GM21786 (cell line): ENCODE data around the gene EP300.
"Not testable (repeated sequence)": the region's sequence is repeated elsewhere in the genome, so short reads cannot be mapped to it uniquely, and the experiment has no call there.

Source experiments
- ATAC-seq: cut with Tn5 transposase; IDR thresholded peaks from one replicate; pipeline ENCODE4 v1.9.1; 2021; ENCODE audit not compliant: unreplicated experiment

Gene EP300

DNA sequence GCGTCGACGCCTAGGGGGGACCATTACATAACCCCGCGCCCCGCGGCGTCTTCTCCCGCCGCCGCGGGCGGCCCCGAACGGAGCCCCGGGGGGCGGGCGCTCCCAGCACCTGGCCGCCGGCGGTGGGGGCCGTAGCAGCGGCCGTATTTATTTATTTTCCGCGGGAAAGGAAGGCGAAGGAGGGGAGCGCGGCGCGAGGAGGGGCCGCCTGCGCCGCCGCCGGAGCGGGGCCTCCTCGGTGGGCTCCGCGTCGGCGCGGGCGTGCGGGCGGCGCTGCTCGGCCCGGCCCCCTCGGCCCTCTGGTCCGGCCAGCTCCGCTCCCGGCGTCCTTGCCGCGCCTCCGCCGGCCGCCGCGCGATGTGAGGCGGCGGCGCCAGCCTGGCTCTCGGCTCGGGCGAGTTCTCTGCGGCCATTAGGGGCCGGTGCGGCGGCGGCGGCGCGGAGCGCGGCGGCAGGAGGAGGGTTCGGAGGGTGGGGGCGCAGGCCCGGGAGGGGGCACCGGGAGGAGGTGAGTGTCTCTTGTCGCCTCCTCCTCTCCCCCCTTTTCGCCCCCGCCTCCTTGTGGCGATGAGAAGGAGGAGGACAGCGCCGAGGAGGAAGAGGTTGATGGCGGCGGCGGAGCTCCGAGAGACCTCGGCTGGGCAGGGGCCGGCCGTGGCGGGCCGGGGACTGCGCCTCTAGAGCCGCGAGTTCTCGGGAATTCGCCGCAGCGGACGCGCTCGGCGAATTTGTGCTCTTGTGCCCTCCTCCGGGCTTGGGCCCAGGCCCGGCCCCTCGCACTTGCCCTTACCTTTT is at the start of gene EP300:
Gene EP300, plus strand, starts transcription at position 570 of the 795 bp plus-strand sequence. CDS start 413 bp downstream, outside the sequence.
- ATAC-seq = peak; percentile 30

DNA sequence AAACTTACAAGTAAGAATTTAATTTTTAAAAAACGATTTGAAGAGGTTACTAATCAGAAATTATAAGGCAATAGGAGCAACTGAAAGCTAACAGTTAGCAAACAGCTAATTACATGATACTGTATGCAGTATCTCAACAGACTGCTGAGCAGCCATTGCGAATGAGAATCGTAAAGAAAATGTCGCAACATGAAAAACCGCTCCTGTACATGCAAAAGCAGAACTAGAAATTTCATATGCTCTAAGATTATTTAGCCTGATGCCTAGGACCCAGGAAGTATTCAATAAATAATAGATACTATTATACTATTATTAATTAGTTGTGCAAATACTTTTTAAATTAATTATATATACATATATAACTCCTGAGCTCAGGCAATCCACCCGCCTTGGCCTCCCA is 48.7 kb upstream of the EP300 start:
- ATAC-seq = no peak

DNA sequence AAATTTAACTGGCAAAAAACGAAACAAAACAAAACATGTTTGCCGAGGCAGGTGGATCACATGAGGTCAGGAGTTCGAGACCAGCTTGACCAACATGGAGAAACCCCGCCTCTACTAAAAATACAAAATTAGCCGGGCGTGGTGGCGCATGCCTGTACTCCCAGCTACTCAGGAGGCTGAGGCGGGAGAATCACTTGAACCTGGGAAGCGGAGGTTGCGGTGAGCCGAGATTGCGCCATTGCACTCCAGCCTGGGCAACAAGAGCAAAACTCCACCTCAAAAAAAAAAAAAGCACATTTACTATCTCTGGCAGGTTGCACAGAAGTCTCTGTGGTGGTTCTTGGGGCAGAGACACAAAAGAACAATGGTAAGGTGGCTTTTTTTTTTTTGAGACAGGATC is 46.8 kb upstream of the EP300 start:
- ATAC-seq = not testable (repeated sequence)

DNA sequence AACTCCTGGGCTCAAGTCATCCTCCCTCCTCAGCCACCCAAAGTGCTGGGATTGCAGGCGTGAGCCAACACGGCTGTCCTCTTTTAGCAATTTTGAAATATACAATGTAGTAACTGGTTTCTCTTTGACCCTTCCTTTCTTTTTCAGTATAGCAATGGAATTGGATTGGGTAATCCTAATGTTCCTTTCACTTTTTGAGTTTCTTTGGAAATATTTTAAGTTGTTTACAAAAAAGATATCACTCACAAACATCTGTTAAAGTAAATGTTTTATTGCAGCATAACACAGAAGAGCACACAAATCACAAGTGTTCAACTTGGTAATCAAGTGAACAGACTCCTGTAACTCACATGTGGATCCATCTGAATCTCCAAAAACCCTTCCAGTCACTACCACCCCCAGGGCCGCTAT is 44.6 kb upstream of the EP300 start:
- no peak for ATAC-seq

DNA sequence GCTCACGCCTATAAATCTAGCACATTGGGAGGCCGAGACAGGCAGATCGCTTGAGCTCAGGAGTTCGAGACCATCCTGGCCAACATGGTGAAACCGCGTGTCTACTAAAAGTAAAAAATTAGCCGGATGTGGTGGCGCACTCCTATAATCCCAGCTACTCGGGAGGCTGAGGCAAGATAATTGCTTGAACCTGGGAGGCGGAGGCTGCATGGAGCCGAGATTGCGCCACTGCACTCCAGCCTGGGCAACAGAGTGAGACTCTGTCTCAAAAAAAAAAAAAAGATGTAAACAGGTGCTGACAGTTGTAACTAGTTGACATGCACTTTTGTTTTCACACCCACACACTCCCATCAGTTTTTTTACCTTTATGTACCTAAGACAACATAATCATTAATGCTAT is 44.0 kb upstream of the EP300 start:
- not testable (repeated sequence) for ATAC-seq

DNA sequence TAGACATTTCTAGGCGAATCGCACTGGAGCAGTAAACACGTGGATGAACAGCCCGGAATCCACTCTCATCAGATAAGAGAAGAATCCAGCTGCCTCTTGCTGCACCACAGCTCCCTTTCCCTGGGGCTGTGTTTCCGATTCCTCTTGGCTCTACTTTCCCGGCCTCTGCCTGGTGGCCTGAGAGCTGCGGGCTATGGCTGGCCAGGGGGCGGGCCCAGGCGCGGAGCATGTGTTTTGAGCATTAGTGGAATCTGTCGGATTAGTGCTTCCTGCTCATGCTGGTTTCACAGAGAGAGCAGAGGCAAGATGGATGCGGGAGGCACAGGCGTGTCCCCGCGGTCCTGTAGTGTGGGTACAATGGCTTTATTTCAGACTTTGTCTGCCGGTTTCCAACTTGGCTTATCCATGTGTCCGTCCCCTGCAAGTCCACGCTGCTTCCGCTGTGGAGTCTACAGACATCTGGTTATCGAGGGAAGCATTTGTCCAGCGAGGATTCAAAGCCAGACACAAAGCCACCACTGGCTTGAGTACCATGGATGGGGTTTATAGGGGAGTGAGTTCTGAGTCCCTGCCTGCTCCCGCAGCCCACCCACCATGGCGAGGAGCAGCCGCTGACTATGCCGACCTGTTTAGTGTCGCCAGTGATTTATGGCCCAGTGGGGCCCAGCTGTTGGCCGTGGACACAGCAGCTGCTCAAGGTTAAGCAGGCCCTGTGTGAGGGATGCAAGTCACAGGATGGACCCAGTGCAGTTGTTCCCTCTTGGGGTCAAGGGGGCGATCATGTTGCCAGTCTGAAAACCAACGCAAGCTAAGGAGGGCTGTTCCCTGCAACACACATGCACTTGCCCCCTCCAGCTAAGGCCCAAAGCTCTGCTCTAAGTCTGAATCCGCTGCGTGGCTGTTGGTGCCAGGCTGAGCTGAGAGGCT is 43.3 kb upstream of the EP300 start:
- ATAC-seq = no peak

DNA sequence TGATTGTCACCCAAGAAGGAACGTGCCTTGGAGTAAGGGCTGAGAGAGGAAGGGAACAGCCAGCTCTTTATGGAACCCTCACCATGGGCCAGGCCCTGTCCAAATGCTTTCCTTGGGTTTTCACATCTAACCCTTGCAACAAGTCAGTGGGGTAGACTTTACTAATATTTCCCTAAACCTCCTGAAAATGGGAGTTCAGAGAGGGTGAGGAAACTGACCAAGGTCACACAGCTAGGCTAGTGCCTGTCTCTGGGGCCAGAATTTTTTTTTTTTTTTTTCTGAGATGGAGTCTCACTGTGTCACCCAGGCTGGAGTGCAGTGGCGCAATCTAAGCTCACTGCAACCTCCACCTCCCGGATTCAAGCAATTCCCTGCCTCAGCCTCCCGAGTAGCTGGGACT is 42.6 kb upstream of the EP300 start:
- ATAC-seq = not testable (repeated sequence)

DNA sequence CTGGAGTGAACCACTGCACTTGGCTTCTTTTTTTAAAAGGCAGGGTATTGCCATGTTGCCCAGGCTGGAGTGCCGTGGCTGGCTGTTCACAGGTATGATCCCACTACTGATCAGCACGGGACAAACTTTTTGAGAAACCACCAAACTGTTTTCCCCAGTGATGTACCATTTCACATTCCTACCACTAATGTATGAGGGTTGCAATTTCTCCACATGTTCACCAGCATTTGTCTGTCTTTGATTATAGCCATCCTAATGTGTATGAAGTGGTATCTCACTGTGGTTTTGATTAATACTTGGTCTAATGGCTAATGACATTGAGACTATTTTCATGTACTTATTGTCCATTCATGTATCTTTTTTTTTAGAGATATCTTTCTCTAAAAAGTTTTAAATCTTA is 41.5 kb upstream of the EP300 start:
- no peak for ATAC-seq

DNA sequence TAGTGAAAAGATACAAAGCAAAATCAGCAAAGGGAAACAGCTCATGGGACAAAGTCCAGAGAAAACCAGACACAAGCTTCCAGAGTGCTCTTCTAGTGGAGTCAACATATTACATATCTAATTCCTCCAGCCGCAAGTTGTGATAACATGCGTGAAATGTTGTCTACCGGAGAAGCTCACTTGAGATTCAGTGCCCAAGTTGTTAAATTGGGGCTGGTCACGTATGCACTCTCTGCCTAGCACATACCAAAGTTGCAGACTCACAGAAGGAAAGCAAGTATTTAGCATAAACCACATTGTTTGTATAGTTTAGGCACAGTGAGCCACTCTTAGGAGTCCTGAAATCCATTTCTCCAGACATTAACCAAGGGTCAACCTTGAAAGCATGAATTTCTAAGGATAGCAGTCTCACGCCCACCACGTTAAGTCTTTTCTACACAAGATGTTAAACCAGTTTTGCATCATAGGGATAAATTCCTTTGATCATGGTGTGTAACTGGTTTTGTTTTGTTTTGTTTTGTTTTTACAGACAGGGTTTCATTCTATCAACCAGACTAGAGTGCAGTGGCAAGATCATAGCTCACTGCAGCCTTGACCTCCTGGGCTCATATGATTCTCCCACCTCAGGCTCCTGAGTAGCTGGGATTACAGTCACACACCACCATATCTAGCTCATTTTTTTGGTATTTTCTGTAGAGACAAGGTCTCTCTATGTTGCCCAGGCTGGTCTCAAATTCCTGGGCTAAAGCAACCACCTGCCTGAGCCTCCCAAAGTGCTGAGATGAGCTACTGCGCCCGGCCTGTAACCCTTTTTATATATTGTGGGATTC is 39.5 kb upstream of the EP300 start:
- no peak for ATAC-seq

DNA sequence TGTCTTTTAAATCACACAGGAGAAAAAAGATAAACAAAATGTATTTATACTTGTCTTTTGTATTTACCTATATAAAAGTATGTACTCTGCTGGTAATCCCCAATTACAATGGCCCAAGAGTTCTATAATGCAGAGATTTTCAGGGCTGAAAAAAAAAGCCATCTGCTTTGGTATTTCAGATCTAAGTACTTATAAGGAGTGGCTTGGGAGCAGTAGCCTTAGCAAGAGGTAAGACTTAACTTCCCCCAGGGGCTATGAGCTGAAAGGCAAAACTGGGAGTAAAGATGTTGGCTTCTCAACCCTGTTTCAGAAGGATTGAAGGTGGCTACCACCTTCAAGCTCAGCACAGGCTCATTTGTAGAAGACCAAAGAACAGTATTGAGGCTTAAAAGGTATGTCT is 35.3 kb upstream of the EP300 start:
- ATAC-seq = no peak

DNA sequence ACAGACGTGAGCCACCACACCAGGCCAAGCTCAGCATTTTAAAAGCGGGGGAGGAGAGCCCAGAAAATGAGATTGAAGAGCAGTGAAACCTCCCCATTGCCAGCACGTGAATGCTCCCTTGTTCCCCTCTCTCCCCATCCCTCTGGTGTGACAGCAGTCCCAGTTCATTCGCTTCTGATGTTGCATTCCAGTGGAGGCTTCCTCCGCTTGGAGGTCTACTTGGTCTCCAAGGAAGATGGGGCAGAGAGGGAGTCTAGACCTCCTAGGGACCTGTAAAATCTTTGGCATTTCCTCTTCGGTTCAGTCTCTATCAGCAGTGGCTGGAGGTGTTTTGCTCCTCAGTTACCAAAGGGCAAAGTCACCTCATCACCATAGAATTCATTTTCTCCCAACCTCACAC is 30.2 kb upstream of the EP300 start:
- ATAC-seq = no peak

DNA sequence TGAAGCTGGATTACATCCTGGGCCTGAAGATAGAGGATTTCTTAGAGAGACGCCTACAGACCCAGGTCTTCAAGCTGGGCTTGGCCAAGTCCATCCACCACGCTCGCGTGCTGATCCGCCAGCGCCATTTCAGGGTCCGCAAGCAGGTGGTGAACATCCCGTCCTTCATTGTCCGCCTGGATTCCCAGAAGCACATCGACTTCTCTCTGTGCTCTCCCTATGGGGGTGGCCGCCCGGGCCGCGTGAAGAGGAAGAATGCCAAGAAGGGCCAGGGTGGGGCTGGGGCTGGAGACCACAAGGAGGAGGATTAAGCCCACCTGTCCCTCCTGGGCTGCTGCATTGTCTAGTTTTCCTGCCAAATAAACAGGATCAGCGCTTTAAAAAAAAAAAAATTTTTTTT is 28.1 kb upstream of the EP300 start:
- ATAC-seq = not testable (repeated sequence)

DNA sequence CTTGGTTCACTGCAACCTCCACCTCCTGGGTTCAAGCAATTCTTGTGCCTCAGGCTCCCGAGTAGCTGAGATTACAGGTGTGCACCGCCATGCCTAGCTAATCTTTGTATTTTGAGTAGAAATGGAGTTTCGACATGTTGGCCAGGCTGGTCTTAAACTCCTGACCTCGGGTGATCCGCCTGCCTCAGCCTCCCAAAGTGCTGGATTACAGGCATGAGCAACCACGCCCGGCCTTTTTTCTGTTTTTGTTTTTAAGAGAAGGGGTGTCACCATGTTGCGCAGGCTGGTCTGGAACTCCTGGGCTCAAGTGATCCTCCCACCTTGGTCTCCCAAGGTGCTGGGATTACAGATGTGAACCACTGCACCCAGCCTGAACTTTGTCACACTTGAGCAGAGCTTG is 26.1 kb upstream of the EP300 start:
- ATAC-seq = not testable (repeated sequence)

DNA sequence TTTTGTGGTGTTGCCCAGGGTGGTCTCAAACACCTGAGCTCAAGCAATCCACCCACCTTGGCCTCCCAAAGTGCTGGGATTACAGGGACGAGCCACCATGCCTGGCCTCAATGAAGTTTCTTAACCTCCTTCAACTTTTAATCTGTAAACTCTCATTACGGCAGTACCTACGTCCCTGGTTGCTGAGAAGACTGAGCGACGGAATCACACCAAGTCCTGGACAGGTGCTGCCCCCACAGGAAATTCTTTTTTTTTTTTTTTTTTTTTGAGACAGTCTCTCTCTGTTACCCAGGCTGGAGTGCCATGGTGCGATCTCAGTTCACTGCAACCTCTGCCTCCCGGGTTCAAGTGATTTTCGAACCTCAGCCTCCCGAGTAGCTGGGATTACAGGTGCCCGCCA is 24.4 kb upstream of the EP300 start:
- ATAC-seq = not testable (repeated sequence)

DNA sequence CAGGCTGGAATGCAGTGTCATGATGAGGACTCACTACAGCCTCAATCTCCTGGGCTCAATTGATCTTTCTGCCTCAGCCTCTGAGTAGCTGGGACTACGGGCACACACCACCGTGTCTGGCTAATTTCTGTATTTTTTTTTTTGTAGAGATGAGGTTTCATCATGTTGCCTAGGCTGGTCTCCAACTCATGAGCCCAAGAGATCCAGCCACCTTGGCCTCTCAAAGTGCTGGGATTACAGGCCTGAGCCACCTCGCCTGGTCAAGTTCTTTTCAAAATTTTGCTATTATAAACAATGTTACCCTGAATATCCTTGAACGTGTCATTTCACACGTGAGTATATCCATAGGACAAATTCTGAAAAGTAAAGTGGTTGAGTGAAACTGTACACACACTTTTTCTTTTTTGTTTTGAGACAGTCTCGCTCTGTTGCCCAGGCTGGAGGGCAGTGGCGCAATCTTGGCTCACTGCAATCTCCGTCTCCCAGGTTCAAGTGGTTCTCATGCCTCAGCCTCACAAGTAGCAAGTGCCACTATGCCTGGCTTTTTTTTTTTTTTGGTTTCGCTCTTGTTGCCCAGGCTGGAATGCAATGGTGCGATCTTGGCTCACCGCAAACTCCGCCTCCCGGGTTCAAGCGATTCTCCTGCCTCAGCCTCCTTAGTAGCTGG is 21.6 kb upstream of the EP300 start:
- no peak for ATAC-seq

DNA sequence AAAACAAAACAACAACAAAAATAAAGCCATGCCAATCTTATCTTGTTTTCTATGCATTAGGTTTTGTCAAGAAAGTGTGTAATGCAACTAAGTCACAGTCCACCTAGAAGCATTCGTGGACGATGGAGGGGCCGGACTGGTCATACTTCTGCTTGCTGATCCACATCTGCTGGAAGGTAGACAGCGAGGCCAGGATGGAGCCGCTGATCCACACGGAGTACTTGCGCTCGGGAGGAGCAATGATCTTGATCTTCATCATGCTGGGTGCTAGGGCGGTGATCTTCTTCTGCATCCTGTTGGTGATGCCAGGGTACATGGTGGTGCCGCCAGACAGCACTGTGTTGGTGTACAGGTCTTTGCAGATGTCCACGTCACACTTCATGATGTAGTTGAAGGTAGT is 18.3 kb upstream of the EP300 start:
- no peak for ATAC-seq

DNA sequence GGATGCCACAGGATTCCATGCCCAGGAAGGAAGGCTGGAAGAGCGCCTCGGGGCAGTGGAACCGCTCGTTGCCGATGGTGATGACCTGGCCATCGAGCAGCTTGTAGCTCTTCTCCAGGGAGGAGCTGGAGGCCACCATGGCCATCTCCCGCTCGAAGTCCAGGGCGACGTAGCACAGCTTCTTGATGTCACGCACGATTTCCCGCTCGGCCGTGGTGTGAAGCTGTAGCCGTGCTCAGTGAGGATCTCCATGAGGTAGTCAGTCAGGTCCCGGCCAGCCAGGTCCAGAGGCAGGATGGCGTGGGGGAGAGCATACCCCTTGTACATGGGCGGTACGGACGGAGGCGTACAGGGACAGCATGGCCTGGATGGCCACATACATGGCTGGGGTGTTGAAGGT is 17.9 kb upstream of the EP300 start:
- ATAC-seq = no peak

DNA sequence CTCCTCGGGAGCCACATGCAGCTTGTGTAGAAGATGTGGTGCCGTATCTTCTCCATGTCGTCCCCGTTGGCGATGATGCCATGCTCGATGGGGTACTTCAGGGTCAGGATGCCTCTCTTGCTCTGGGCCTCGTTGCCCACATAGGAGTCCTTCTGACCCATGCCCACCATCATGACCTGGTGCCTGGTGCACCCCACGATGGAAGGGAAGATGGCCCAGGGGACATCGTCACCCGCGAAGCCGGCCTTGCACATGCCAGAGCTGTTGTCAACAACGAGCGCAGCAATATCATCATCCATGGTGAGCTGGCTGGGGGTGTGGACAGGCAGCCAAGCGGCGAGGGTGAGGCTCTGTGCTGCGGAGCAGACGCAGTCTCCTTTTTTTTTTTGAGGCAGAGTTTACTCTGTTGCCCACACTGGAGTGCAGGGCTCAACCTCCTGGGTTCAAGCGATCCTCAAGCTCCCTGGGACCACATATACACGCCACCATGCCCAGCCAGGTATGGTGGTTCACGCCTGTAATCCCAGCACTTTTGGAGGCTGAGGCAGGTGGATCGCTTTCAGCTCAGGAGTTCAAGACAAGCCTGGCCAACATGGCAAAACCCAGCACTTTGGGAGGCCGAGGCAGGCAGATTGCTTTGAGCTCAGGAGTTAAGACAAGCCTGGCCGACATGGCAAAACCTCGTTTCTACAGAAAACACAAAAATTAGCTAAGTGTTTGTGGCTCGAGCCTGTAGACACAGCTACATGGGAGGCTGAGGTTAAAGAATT is 17.3 kb upstream of the EP300 start:
- no peak for ATAC-seq

DNA sequence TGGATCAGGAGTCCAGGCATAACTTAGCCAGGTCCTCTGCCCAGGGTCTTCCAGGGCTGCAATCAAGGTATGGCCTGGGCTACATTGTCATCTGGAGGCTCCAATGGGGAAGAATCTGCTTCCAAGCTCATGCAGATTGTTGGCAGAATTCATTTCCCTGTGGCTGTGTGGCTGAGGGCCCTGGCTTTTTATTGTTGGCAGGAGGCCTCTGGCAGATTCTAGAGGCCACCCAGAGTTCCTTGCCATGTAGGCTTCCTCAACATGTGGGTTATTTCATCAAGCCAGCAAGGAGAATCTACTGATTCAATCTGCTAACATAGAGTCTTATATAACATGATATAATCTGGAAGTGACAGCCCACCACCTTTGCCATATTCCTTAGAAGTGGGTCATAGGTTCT is 16.4 kb upstream of the EP300 start:
- ATAC-seq = no peak

DNA sequence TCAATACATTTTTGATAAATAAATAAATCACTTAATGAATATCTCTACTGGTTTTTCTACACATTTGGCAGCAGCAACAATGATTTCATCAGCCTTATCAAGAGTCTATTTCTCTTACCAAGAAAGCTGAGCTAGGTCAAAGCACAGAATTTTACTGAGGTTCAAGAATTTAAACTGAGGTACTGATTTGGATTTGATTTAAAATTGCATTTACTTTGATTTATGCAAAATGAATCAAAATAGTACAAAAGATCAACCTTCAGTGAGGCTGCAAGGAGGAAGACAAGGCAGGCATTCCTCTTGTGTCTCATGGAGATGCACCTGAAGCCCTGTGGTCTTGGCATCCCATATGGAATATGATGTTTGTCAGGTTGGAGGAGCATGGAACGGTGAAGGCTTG is 15.5 kb upstream of the EP300 start:
- ATAC-seq = no peak
